Measurements from ENCODE around the gene FBLN1.

The FBLN1 gene

GRCh38 chr22:45564349-45565030 lies 61.8 kb downstream of the FBLN1 start:
- DNase-seq (ENCODE audit: extremely low read depth in 1 of 2, low read depth in 1 of 2): no peak

DNA sequence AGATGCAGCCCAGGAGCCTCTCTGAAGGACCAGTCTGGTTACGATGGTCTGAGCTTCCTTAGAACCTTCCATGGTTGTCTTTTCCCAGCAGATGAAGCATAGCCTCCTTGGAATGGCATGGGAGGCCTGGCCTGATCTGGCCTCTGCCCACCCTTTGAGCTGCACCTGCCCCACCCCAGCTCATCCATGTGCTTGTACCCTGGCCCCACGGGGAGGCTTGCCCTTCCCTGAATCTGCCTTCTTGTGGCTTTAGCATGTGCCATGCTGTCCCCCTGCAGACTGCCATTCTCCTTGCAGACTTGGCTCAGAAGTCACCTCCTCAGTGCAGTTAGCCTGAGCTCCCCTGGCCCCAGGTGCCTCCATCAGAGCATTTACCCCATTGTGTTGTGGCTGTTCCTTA lies 62.5 kb downstream of the FBLN1 start:
- DNase-seq (ENCODE audit: extremely low read depth in 1 of 2, low read depth in 1 of 2): no peak

GRCh38 chr22:45565973-45566372 lies 63.3 kb downstream of the FBLN1 start:
- DNase-seq (ENCODE audit: extremely low read depth in 1 of 2, low read depth in 1 of 2): no peak

DNA sequence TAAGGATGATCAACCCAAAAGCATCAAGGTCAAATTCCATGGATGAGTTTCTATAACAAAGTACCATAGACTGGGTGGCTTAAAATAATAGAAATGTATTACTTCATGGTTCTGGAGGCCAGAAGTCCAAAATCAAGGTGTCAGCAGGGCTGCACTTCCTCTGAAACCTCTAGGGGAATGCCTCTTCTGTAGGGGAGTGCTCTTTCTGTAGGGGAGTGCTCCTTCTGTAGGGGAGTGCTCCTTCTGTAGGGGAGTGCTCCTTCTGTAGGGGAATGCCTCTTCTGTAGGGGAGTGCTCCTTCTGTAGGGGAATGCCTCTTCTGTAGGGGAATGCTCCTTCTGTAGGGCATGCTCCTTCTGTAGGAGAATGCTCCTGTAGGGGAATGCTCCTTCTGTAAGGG lies 65.5 kb downstream of the FBLN1 start:
- no peak for DNase-seq (ENCODE audit: extremely low read depth in 1 of 2, low read depth in 1 of 2)

- DNase-seq (ENCODE audit: extremely low read depth in 1 of 2, low read depth in 1 of 2): no peak
Observed at GRCh38 chr22:45571089-45571488, 68.4 kb downstream of the FBLN1 start.

GRCh38 chr22:45572444-45572843 lies 69.8 kb downstream of the FBLN1 start:
- DNase-seq (ENCODE audit: extremely low read depth in 1 of 2, low read depth in 1 of 2): no peak

DNA sequence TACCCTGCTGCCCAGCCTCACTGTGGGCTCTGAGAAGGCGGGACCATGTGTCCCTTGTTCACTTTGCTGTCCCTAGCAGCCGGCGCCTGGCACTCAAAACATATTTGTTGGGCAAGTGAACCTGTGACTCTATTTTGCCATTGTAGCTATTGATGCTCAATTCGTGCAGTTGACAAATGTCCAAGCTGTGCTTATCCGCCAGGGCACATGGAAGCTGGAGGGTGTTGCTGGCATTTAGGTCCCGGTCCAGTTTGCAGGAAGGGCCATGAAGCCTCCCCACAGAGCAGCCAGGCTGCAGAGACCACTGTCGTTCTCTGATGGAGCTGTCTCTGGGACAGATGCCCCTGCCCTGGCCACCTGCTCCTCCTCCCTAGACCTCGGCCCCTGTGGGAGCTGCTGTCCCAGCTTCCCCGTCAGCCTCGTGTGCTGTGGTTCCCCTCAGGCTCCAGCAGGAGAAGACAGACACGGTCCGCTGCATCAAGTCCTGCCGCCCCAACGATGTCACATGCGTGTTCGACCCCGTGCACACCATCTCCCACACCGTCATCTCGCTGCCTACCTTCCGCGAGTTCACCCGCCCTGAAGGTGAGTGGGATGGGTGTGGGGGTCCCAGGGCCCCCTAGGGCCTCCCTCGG lies 71.5 kb downstream of the FBLN1 start:
- DNase-seq (ENCODE audit: extremely low read depth in 1 of 2, low read depth in 1 of 2): no peak

GRCh38 chr22:45575173-45575572 lies 72.5 kb downstream of the FBLN1 start:
- no peak for DNase-seq (ENCODE audit: extremely low read depth in 1 of 2, low read depth in 1 of 2)

DNA sequence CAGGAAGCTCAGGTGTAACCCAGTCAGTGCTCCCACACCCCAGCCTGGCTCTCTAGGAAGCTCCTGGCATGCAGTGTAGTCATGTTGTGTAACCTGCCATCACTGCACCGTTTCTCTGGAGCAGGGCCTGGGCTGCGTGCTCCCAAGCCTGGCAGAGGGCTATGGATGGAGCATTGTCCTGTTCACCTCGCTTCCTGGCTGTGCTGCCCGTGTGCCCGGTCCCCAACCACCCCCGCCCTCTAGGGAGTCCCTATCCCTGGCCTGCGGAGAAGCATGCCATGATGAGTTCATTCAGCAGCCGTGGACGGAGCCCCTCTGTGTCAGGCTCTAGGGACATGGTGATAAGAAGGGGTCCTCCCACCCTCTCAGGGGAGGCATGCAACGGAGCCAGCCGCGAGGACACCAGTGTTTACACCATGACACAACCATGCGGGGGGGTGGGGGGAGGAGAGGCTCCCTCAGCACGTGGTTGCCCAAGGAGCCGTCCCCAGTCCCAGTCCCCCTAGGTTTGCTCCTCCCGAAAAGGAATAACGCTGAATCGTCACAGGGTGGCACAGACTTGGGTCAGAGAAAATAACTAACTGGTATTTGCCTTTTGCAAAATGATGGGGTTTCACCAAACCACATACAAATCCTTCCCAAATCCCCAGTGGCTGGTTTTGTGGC lies 73.1 kb downstream of the FBLN1 start:
- DNase-seq (ENCODE audit: extremely low read depth in 1 of 2, low read depth in 1 of 2): no peak

GRCh38 chr22:45576273-45576625 lies 73.6 kb downstream of the FBLN1 start:
- no peak for DNase-seq (ENCODE audit: extremely low read depth in 1 of 2, low read depth in 1 of 2)

GRCh38 chr22:45576730-45577464 lies 74.2 kb downstream of the FBLN1 start:
- DNase-seq (ENCODE audit: extremely low read depth in 1 of 2, low read depth in 1 of 2): no peak

- DNase-seq (ENCODE audit: extremely low read depth in 1 of 2, low read depth in 1 of 2): peak; percentile 30 to 67
Observed at GRCh38 chr22:45577746-45578523, 75.3 kb downstream of the FBLN1 start.

GRCh38 chr22:45578524-45579147 lies 76.0 kb downstream of the FBLN1 start:
- no peak for DNase-seq (ENCODE audit: extremely low read depth in 1 of 2, low read depth in 1 of 2)

DNA sequence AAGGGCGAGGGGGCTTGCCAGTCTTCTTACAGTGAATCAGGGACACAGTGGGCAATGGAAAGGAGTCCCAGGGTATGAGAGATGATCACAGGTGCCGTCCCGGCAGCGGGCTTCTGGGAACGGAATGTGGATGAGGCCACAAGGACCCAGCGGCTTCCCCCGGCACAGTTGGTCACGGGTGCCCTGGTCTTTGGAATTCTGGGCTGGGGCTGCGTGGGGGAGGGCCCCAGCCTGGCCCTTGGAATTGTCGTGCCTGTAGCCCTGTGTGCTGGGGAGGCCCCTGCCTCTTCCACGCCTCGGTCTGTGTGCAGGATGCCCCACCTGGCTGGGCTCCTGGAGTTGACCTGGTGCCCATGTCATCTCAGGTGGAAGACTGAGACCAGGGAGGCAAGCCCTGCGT lies 76.6 kb downstream of the FBLN1 start:
- DNase-seq (ENCODE audit: extremely low read depth in 1 of 2, low read depth in 1 of 2): no peak

DNA sequence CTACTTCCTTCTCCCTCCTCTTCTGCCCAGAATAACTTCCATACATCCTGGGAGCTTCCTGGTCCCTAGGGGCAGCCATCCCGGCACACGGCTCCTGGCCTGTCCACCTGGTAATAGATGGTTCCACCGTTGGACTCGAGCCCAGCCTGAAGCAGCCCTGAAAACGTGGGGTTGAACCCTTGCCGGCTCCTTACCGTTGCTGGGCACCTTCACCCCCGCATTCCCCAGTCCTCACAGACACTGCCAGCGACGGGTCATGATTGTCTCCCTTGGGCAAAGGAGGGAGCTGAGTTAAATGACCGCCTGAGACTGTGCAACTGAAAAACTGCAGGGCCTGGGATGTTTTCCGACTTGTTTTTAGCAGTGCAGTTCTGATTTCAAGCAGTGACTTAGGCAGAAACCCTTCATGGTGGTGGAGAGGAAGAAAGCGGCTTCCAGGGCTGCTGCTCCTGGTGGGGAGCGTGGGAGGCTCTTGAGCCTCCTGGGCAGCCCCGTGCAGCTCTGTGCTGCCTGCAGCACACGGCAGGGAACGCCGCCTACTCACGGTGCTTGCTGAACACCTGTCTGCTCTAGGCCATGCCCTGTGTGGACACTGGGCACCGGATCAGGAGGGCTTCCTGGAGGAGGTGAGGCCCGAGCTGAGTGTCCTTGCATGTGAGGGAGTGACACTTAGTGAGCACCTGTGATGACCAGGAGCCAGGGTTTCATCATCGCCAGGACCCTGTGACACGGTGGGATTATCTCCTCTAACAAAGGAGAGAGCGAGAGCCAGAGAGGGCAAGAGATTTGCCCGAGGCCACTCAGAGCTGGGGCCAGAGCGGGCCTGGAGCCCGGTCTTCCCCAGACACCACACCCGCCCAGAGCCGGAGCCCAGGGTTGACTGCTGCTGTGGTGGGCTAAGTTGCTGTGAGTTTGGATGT lies 77.4 kb downstream of the FBLN1 start:
- DNase-seq (ENCODE audit: extremely low read depth in 1 of 2, low read depth in 1 of 2): no peak

DNA sequence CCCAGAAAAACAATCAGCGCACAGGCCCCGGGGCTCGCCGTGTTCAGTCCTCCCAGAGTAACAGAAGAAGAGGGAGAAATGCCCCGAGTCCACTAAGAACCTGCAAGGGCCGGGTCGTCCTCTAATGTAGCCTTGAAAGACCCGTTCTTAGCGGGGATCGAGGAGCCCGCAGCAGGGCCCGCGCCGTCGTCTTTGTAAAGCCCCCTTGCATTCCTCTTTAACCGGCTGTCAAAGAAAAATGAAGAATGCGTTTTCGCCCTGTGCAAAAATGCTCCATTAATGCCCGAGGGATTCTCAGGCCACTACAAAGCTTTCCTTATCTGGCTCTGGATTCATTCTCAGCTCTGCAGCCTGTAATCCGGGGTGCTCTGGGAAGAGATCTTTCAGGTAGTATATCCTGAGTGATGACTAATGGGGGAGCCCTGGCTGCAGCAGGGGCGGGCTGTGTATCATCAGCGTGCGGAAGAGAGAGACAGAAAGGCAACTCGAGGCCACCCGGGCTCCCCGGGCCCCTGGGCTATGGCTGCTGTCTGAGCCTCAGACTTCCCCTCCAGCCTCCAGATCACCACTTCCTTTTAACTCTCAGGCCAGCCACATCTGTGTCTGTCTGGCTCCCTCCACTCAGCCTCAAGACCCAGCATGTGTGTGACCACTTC lies 78.2 kb downstream of the FBLN1 start:
- no peak for DNase-seq (ENCODE audit: extremely low read depth in 1 of 2, low read depth in 1 of 2)

DNA sequence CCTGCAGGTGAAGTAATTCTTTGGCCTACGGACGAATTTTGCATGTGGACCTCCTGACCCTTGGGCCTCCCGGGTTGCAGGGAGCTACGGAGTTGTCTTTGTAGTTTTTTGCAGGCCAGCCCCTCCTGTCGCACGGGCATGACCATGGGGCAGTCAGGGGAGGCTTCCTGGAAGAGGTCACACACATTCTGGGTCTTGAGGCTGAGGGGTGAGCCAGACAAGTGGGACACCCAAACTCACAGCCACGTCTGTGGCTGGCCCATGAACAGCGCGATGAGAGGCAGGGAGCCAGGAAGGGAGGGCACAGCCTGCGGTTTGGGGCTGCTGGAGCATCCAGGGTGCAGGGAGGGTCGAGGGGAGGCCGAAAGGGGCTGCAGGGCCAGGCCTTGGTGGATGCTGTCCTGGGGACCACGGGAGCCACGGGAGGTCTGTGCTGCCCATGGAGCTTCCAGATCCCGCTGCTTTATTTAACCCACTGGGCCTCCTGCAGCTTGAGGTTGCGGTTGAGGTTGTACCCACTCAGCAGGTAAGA lies 78.9 kb downstream of the FBLN1 start:
- no peak for DNase-seq (ENCODE audit: extremely low read depth in 1 of 2, low read depth in 1 of 2)

GRCh38 chr22:45582236-45582954 lies 79.7 kb downstream of the FBLN1 start:
- no peak for DNase-seq (ENCODE audit: extremely low read depth in 1 of 2, low read depth in 1 of 2)
